GM10266 (cell line): ENCODE results near the gene CATSPER1.

Source experiments
- DNase-seq: peaks from one replicate; pipeline ENCODE4 v3.0.0; 2012; ENCODE audit errors: extremely low spot score
- CTCF ChIP-seq: IDR thresholded peaks from 2 replicates; pipeline ENCODE4 v1.5.1; 2012; ENCODE audit warnings: mild to moderate bottlenecking, low read depth; ENCODE audit not compliant: control insufficient read depth, insufficient read depth; ENCODE audit errors: missing control alignments

CATSPER1 gene

GRCh38 chr11:66044757-66045156, 18.5 kb upstream of the CATSPER1 start:
- peak; percentile 44 for DNase-seq

GRCh38 chr11:66042996-66043906, 17.0 kb upstream of the CATSPER1 start:
- DNase-seq = peak; percentile 12
- no peak for TF ChIP-seq CTCF

More at GRCh38 chr11:66044757-66045156, 18.5 kb upstream of the CATSPER1 start:
- TF ChIP-seq CTCF = no peak

GRCh38 chr11:66042227-66042995, 16.1 kb upstream of the CATSPER1 start:
- TF ChIP-seq CTCF = no peak
- no peak for DNase-seq

- TF ChIP-seq CTCF = no peak
- no peak for DNase-seq
Measured at GRCh38 chr11:66039765-66040164, 13.5 kb upstream of the CATSPER1 start.

GRCh38 chr11:66037327-66037726, 11.0 kb upstream of the CATSPER1 start:
- no peak for DNase-seq
- no peak for TF ChIP-seq CTCF

GRCh38 chr11:66036334-66036710, 10.0 kb upstream of the CATSPER1 start:
- no peak for DNase-seq
- no peak for TF ChIP-seq CTCF

- no peak for DNase-seq
- no peak for TF ChIP-seq CTCF
Measured at GRCh38 chr11:66035653-66036333, 9.5 kb upstream of the CATSPER1 start.
